Hepatocyte (in vitro differentiated cells): ENCODE results near the gene SREK1IP1. TPM values are rescaled to one million over a fixed set of nuclear protein-coding genes. Genes with fewer than 3 reads are reported as not detected.

Experiments used
- DNase-seq: peaks from one replicate; pipeline ENCODE4 v3.0.0-alpha.2; 2016; ENCODE audit warnings: low spot score
- H2AFZ ChIP-seq: fragments of 200-600 bp; sonication (generic); 2 replicates; pipeline ENCODE4 v1.6.0; 2016; ENCODE audit warnings: antibody characterized with exemption, mild to moderate bottlenecking
- H3K27ac ChIP-seq: fragments of 200-600 bp; sonication (generic); 2 replicates; pipeline ENCODE4 v1.5.1; 2016; ENCODE audit warnings: mild to moderate bottlenecking
- H3K27me3 ChIP-seq: fragments of 200-600 bp; sonication (generic); 2 replicates; pipeline ENCODE4 v1.6.1; 2016
- H3K36me3 ChIP-seq: fragments of 200-600 bp; sonication (generic); replicated peaks from 2 replicates; pipeline ENCODE4 v1.5.1; 2016; ENCODE audit warnings: low read depth; ENCODE audit not compliant: insufficient read depth
- H3K4me1 ChIP-seq: fragments of 200-600 bp; sonication (generic); 2 replicates; pipeline ENCODE4 v1.5.1; 2016; ENCODE audit warnings: mild to moderate bottlenecking, moderate library complexity; ENCODE audit not compliant: insufficient read depth
- H3K4me2 ChIP-seq: fragments of 200-600 bp; sonication (generic); 2 replicates; pipeline ENCODE4 v1.6.0; 2016
- H3K4me3 ChIP-seq: fragments of 200-600 bp; sonication (generic); 2 replicates; pipeline ENCODE4 v1.5.1; 2016; ENCODE audit warnings: mild to moderate bottlenecking
- H3K79me2 ChIP-seq: fragments of 200-600 bp; sonication (generic); 2 replicates; pipeline ENCODE4 v1.6.0; 2017; ENCODE audit warnings: mild to moderate bottlenecking
- H3K9me2 ChIP-seq: fragments of 200-600 bp; sonication (generic); replicated peaks from 2 replicates; pipeline ENCODE4 v1.6.0; 2017; ENCODE audit warnings: mild to moderate bottlenecking; ENCODE audit not compliant: insufficient read depth
- H3K9me3 ChIP-seq: fragments of 200-600 bp; sonication (generic); 2 replicates; pipeline ENCODE4 v1.5.1; 2016; ENCODE audit warnings: low read depth, mild to moderate bottlenecking
- H4K20me1 ChIP-seq: fragments of 200-600 bp; sonication (generic); 2 replicates; pipeline ENCODE4 v1.6.0; 2016; ENCODE audit warnings: mild to moderate bottlenecking; ENCODE audit not compliant: insufficient read depth, poor library complexity, severe bottlenecking
- CTCF ChIP-seq: fragments of 200-600 bp; sonication (generic); IDR thresholded peaks from 2 replicates; pipeline ENCODE4 v1.5.1; 2016; ENCODE audit warnings: antibody characterized with exemption, mild to moderate bottlenecking; ENCODE audit not compliant: poor library complexity
- EZH2 ChIP-seq: fragments of 200-600 bp; sonication (generic); IDR thresholded peaks from 2 replicates; pipeline ENCODE4 v1.6.1; 2016; ENCODE audit warnings: antibody characterized with exemption, mild to moderate bottlenecking, borderline replicate concordance
- EZH2phosphoT487 ChIP-seq: fragments of 200-600 bp; sonication (generic); IDR thresholded peaks from one replicate; pipeline ENCODE4 v1.6.1; 2018; ENCODE audit warnings: antibody characterized with exemption, mild to moderate bottlenecking, low read depth, moderate library complexity; ENCODE audit not compliant: unreplicated experiment, severe bottlenecking
- WGBS: methylation state at CpG from one replicate; pipeline ENCODE4 v1.1.6; 2016; ENCODE audit warnings: low lambda C conversion rate; ENCODE audit errors: missing lambda C conversion rate; 5-methylcytosine and 5-hydroxymethylcytosine counted together
- polyA plus RNA-seq: library from polyadenylated mRNA; unstranded; fragments of >200 nt; fragmentation: Nextera tagmentation; extraction: Ambion mirVana; gene quantifications from 2 replicates; pipeline ENCODE4 v1.2.1, GENCODE V29; 2016
- total RNA-seq: library from RNA; depleted of rRNA; stranded (reverse); fragments of >200 nt; gene quantifications from 2 replicates; pipeline ENCODE4 v1.2.3, GENCODE V29; 2014

Gene SREK1IP1
- total and polyA plus RNA-seq, 2 experiments from 2014 or later: 19.6 to 27.3 TPM

DNA sequence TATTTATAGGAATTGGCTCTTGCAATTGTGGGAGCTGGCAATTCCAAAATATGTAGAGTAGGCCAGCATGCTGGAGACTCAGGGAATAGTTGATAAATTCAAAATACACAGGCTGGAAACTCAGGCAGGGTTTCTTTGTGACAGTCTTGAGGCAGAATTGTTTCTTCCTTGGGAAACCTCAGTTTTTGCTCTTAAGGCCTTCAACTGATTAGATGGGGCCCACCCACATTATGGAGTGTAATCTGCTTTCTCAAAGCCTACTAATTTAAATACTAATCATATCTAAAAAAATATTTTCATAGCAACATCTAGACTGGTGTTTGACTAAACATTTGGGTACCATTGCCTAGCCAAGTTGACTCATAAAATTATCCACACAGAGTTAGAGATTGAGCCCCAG, 27.8 kb upstream of the SREK1IP1 start:
- Histone ChIP-seq H3K27me3 (no peaks in the 10 kb centered on the region), H3K27ac (no peak overlapping the region), H3K4me2 (no peak overlapping the region), H3K9me2 (no peaks in the 10 kb centered on the region), H2AFZ (no peak overlapping the region), H4K20me1 (no peaks in the 10 kb centered on the region), H3K4me3 (no peak overlapping the region), H3K79me2 (no peaks in the 10 kb centered on the region), H3K4me1 (no peaks in the 10 kb centered on the region), H3K9me3 (no peaks in the 10 kb centered on the region), H3K36me3 (no peaks in the 10 kb centered on the region)
- no peak for DNase-seq
- no peak for TF ChIP-seq EZH2phosphoT487
- TF ChIP-seq EZH2: no peak
- no peak for TF ChIP-seq CTCF

GRCh38 chr5:64794053-64794770, 25.7 kb upstream of the SREK1IP1 start:
- Histone ChIP-seq H4K20me1 (no peaks in the 10 kb centered on the region), H3K27ac (no peak overlapping the region), H3K27me3 (no peaks in the 10 kb centered on the region), H3K4me1 (no peaks in the 10 kb centered on the region), H3K9me2 (no peaks in the 10 kb centered on the region), H3K36me3 (no peaks in the 10 kb centered on the region), H3K4me3 (no peak overlapping the region), H3K9me3 (no peaks in the 10 kb centered on the region), H2AFZ (no peak overlapping the region), H3K4me2 (no peak overlapping the region), H3K79me2 (no peaks in the 10 kb centered on the region)
- WGBS: 88% methylated on average over 3 of the region's 3 CpGs
- no peak for DNase-seq
- TF ChIP-seq EZH2 (no peak), EZH2phosphoT487 (no peak)

- Histone ChIP-seq H3K27me3 (no peaks in the 10 kb centered on the region), H3K9me3 (no peaks in the 10 kb centered on the region), H3K27ac (peak overlapping the region; percentile 44), H3K36me3 (no peaks in the 10 kb centered on the region), H3K4me1 (no peaks in the 10 kb centered on the region), H3K4me2 (no peak overlapping the region), H3K79me2 (no peaks in the 10 kb centered on the region), H3K4me3 (no peak overlapping the region), H3K9me2 (no peaks in the 10 kb centered on the region), H4K20me1 (no peaks in the 10 kb centered on the region), H2AFZ (no peak overlapping the region)
- DNase-seq: no peak
- no peak for TF ChIP-seq EZH2phosphoT487
- no peak for TF ChIP-seq EZH2
- TF ChIP-seq CTCF: no peak
Measured at GRCh38 chr5:64792469-64792868, 24.0 kb upstream of the SREK1IP1 start.

DNA sequence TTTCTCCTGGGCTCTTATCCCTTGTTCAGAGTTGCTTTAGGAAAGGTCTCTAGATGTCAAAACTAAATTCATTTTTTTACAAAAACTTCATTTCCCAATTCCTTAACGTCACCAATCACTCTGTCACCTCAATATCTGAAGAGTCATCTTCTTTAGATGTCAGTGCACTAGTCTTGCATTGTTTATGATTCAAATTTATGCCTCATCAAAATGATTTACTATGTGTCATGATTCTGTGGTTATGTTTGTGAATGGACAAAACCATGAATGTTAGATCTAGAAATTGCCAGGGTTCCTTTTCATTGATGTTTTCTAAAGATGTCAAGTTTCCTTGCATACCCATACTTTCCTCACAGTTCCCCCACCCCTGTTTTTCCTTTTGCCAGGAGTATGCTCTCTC, 21.7 kb upstream of the SREK1IP1 start:
- H3K27ac ChIP-seq: no peak overlapping the region
- H4K20me1 ChIP-seq: no peaks in the 10 kb centered on the region
- no peaks in the 10 kb centered on the region for H3K79me2 ChIP-seq
- TF ChIP-seq EZH2: no peak
- no peak for TF ChIP-seq EZH2phosphoT487
- TF ChIP-seq CTCF: no peak
- H2AFZ ChIP-seq: no peak overlapping the region
- H3K36me3 ChIP-seq: no peaks in the 10 kb centered on the region
- H3K4me2 ChIP-seq: no peak overlapping the region
- H3K9me3 ChIP-seq: no peaks in the 10 kb centered on the region
- DNase-seq: no peak
- WGBS: 97% methylated on average over 1 of the region's 1 CpG
- no peaks in the 10 kb centered on the region for H3K9me2 ChIP-seq
- H3K27me3 ChIP-seq: no peaks in the 10 kb centered on the region
- no peak overlapping the region for H3K4me3 ChIP-seq
- H3K4me1 ChIP-seq: no peaks in the 10 kb centered on the region
